H1 (cell line): Measurements from ENCODE around the gene NUP50. TPM values are rescaled to one million over a fixed set of nuclear protein-coding genes. Genes with fewer than 3 reads are reported as not detected.

Experiments used
- CTCF ChIA-PET: fragments of 300-600 bp; sonication (Branson Sonifier 250); formaldehyde crosslinking; loops from one replicate; lab custom pipeline; 2021; ENCODE audit not compliant: partially characterized antibody; lab: Charles Lee
- POLR2A ChIA-PET: fragments of 300-600 bp; sonication (Branson Sonifier 250); formaldehyde crosslinking; loops from one replicate; lab custom pipeline; 2021; ENCODE audit warnings: inconsistent platforms; ENCODE audit not compliant: partially characterized antibody; lab: Charles Lee
- DNase-seq, 2 experiments: peaks; one replicate each; pipeline versions ENCODE4 v3.0.0 to v3.0.0-alpha.2; 2010 to 2022; ENCODE audit warnings: low spot score in 2 of 2, low read depth in 1 of 2, mixed read lengths in 1 of 2
- FAIRE-seq: peaks from 2 replicates; lab custom pipeline; 2011; peaks lifted over from hg19 to GRCh38; lab: Jason Lieb, UNC
- H2AFZ ChIP-seq: 2 replicates; pipeline ENCODE4 v1.8.1; 2012; ENCODE audit warnings: low read length, inconsistent platforms
- H2AK5ac ChIP-seq: 2 replicates; pipeline ENCODE4 v1.6.1; 2013; ENCODE audit warnings: low read depth, low read length
- H2BK120ac ChIP-seq: replicated peaks from 2 replicates; pipeline ENCODE3; 2013; ENCODE audit warnings: low read depth, low read length, inconsistent platforms
- H2BK12ac ChIP-seq: 2 replicates; pipeline ENCODE4 v1.6.1; 2013; ENCODE audit warnings: low read depth, low read length
- H2BK15ac ChIP-seq: 2 replicates; pipeline ENCODE4 v1.6.1; 2013; ENCODE audit warnings: low read length
- H2BK20ac ChIP-seq: 2 replicates; pipeline ENCODE4 v1.6.1; 2013; ENCODE audit warnings: low read length
- H2BK5ac ChIP-seq: 2 replicates; pipeline ENCODE4 v1.6.1; 2013; ENCODE audit warnings: low read depth, low read length
- H3K14ac ChIP-seq: 2 replicates; pipeline ENCODE4 v1.6.1; 2013; ENCODE audit warnings: inconsistent platforms; ENCODE audit not compliant: insufficient read length
- H3K18ac ChIP-seq: 2 replicates; pipeline ENCODE4 v1.6.1; 2013; ENCODE audit warnings: low read length; ENCODE audit errors: extremely low read depth
- H3K23ac ChIP-seq: 2 replicates; pipeline ENCODE4 v1.6.1; 2013; ENCODE audit warnings: inconsistent platforms; ENCODE audit not compliant: insufficient read length
- H3K23me2 ChIP-seq: 2 replicates; pipeline ENCODE4 v1.6.1; 2013; ENCODE audit warnings: low read depth, low read length
- H3K27ac ChIP-seq: 2 replicates; pipeline ENCODE4 v1.6.1; 2011; ENCODE audit warnings: low read depth, low read length, inconsistent platforms
- H3K27me3 ChIP-seq, 4 experiments: replicated peaks in 1 of 4; 1 replicate in 1 of 4; 2 replicates in 3 of 4; pipeline versions ENCODE4 v1.6.1 to v1.8.1; 2011 to 2013; ENCODE audit warnings: low read length in 3 of 4, mild to moderate bottlenecking in 3 of 4, inconsistent platforms in 2 of 4, mixed read lengths in 2 of 4, moderate library complexity in 1 of 4; ENCODE audit not compliant: control insufficient read depth in 3 of 4, insufficient read depth in 3 of 4; ENCODE audit errors: extremely low read depth in 1 of 4
- H3K36me3 ChIP-seq, 4 experiments: 2 replicates each; pipeline versions ENCODE4 v1.6.1 to v1.8.1; 2011 to 2013; ENCODE audit warnings: mild to moderate bottlenecking in 4 of 4, low read length in 3 of 4, moderate library complexity in 2 of 4, control low read depth in 1 of 4, inconsistent platforms in 1 of 4; ENCODE audit not compliant: insufficient read depth in 4 of 4, control insufficient read depth in 2 of 4
- H3K4ac ChIP-seq: replicated peaks from 2 replicates; pipeline ENCODE3; 2013; ENCODE audit warnings: low read length, low read depth, mixed read lengths, inconsistent platforms; ENCODE audit not compliant: insufficient read length
- H3K4me1 ChIP-seq, 4 experiments: replicated peaks in 1 of 4; 1 replicate in 1 of 4; 2 replicates in 3 of 4; pipeline versions ENCODE4 v1.6.1 to v1.8.1; 2011 to 2013; ENCODE audit warnings: low read length in 3 of 4, inconsistent platforms in 2 of 4, mixed read lengths in 1 of 4; ENCODE audit not compliant: insufficient read depth in 4 of 4, control insufficient read depth in 3 of 4
- H3K4me2 ChIP-seq, 2 experiments: 2 replicates each; pipeline versions ENCODE4 v1.6.1 to v1.8.1; 2011 to 2013; ENCODE audit warnings: low read depth in 2 of 2, low read length in 2 of 2, control low read depth in 1 of 2, inconsistent platforms in 1 of 2, mild to moderate bottlenecking in 1 of 2; ENCODE audit not compliant: insufficient read depth in 1 of 2
- H3K4me3 ChIP-seq, 4 experiments: fragments of 200-600, 300-600 bp in 1 of 4; sonication (generic), shearing (Covaris generic), sonication (Bioruptor Twin) in 1 of 4; 2 replicates each; pipeline versions ENCODE4 v1.5.1 to v1.8.1; 2011 to 2016; ENCODE audit warnings: low read length in 4 of 4, low read depth in 3 of 4, control low read depth in 2 of 4, inconsistent platforms in 2 of 4, mild to moderate bottlenecking in 2 of 4, mixed read lengths in 1 of 4, moderate library complexity in 1 of 4; ENCODE audit not compliant: insufficient read depth in 2 of 4; ENCODE audit errors: extremely low read depth in 1 of 4
- H3K56ac ChIP-seq: replicated peaks from 2 replicates; pipeline ENCODE3; 2013; ENCODE audit warnings: low read depth, mild to moderate bottlenecking, mixed read lengths, low read length, inconsistent platforms; ENCODE audit not compliant: insufficient read length
- H3K79me1 ChIP-seq: 2 replicates; pipeline ENCODE4 v1.6.1; 2013; ENCODE audit warnings: low read depth, low read length, control low read depth
- H3K79me2 ChIP-seq, 2 experiments: 2 replicates each; pipeline versions ENCODE4 v1.6.1 to v1.8.1; 2012 to 2013; ENCODE audit warnings: low read length in 2 of 2, mild to moderate bottlenecking in 2 of 2, inconsistent platforms in 1 of 2; ENCODE audit not compliant: insufficient read depth in 2 of 2, control insufficient read depth in 1 of 2
- H3K9ac ChIP-seq, 4 experiments: replicated peaks in 1 of 4; 1 replicate in 1 of 4; 2 replicates in 3 of 4; pipeline versions ENCODE4 v1.6.1 to v1.8.1; 2011 to 2013; ENCODE audit warnings: low read depth in 3 of 4, low read length in 3 of 4, control low read depth in 2 of 4, mild to moderate bottlenecking in 2 of 4, moderate library complexity in 2 of 4, inconsistent platforms in 1 of 4; ENCODE audit errors: extremely low read depth in 1 of 4
- H3K9me3 ChIP-seq, 2 experiments: 2 replicates each; pipeline versions ENCODE4 v1.6.1 to v1.8.1; 2012 to 2013; ENCODE audit warnings: mild to moderate bottlenecking in 2 of 2, moderate library complexity in 2 of 2, control low read depth in 1 of 2, inconsistent platforms in 1 of 2, low read depth in 1 of 2, low read length in 1 of 2, mixed read lengths in 1 of 2; ENCODE audit not compliant: insufficient read depth in 2 of 2
- H4K20me1 ChIP-seq, 2 experiments: replicated peaks in 1 of 2; 2 replicates each; pipeline versions ENCODE3 to v1.8.1; 2011 to 2013; ENCODE audit warnings: inconsistent platforms in 2 of 2, low read length in 2 of 2, mild to moderate bottlenecking in 1 of 2; ENCODE audit not compliant: insufficient read depth in 2 of 2, control insufficient read depth in 1 of 2
- H4K5ac ChIP-seq: 2 replicates; pipeline ENCODE4 v1.6.1; 2013; ENCODE audit warnings: low read length, low read depth, mixed read lengths, inconsistent platforms; ENCODE audit not compliant: insufficient read length
- H4K8ac ChIP-seq: 2 replicates; pipeline ENCODE4 v1.8.0; 2013; ENCODE audit warnings: mild to moderate bottlenecking, moderate library complexity, low read length, inconsistent platforms; ENCODE audit not compliant: insufficient read depth; ENCODE audit errors: extremely low read depth
- H4K91ac ChIP-seq: replicated peaks from 2 replicates; pipeline ENCODE3; 2013; ENCODE audit warnings: low read length, mixed read lengths, inconsistent platforms; ENCODE audit not compliant: insufficient read length
- CEBPB ChIP-seq: IDR thresholded peaks from 2 replicates; pipeline ENCODE4 v1.6.1; 2012; ENCODE audit warnings: low read depth, low read length
- CTBP2 ChIP-seq: IDR thresholded peaks from 2 replicates; pipeline ENCODE4 v1.7.0; 2011; ENCODE audit warnings: borderline replicate concordance, mild to moderate bottlenecking, moderate library complexity, mixed read lengths, low read length; ENCODE audit not compliant: insufficient read depth, insufficient read length
- CTCF ChIP-seq, 3 experiments: IDR thresholded peaks; 1 replicate in 2 of 3; 2 replicates in 1 of 3; pipeline versions ENCODE4 v1.5.1 to v1.6.1; 2011; ENCODE audit warnings: low read length in 3 of 3, mild to moderate bottlenecking in 3 of 3, inconsistent platforms in 2 of 3, low read depth in 1 of 3, moderate library complexity in 1 of 3; ENCODE audit not compliant: insufficient read depth in 1 of 3; ENCODE audit errors: control extremely low read depth in 1 of 3
- EGR1 ChIP-seq: IDR thresholded peaks from 2 replicates; pipeline ENCODE4 v1.6.1; 2011; ENCODE audit warnings: low read depth, low read length, borderline replicate concordance
- EP300 ChIP-seq, 2 experiments: IDR thresholded peaks; 1 replicate in 1 of 2; 2 replicates in 1 of 2; pipeline ENCODE4 v1.6.1; 2011 to 2012; ENCODE audit warnings: low read depth in 2 of 2, low read length in 2 of 2, mild to moderate bottlenecking in 2 of 2, borderline replicate concordance in 1 of 2, inconsistent platforms in 1 of 2, moderate library complexity in 1 of 2
- JUN ChIP-seq: IDR thresholded peaks from 2 replicates; pipeline ENCODE4 v1.6.1; 2011; ENCODE audit warnings: low read depth, mild to moderate bottlenecking, improper control_type of control experiment, low read length
- KDM4A ChIP-seq: IDR thresholded peaks from one replicate; pipeline ENCODE4 v1.7.1; 2012; ENCODE audit warnings: low read depth, mild to moderate bottlenecking, moderate library complexity, low read length, inconsistent platforms; ENCODE audit not compliant: severe bottlenecking
- POLR2AphosphoS5 ChIP-seq: IDR thresholded peaks from 2 replicates; pipeline ENCODE4 v1.6.1; 2011; ENCODE audit warnings: low read depth, low read length
- TAF1 ChIP-seq: IDR thresholded peaks from 2 replicates; pipeline ENCODE4 v1.6.1; 2011; ENCODE audit warnings: mild to moderate bottlenecking, low read depth, low read length
- TEAD4 ChIP-seq: IDR thresholded peaks from 2 replicates; pipeline ENCODE4 v1.6.1; 2012; ENCODE audit warnings: low read depth, low read length, inconsistent platforms, mixed read lengths
- YY1 ChIP-seq: IDR thresholded peaks from 2 replicates; pipeline ENCODE4 v1.6.1; 2011; ENCODE audit warnings: low read depth, mild to moderate bottlenecking, low read length
- WGBS, 2 experiments: shearing (Covaris generic) in 1 of 2; methylation state at CpG; one replicate each; pipeline versions ENCODE4 v1.1.6 to v1.1.7; 2013 to 2015; ENCODE audit warnings: low lambda C conversion rate in 2 of 2, mixed read lengths in 2 of 2, inconsistent platforms in 1 of 2, low coverage in 1 of 2, missing lambda C conversion rate in 1 of 2; ENCODE audit not compliant: insufficient replicate concordance in 2 of 2, insufficient coverage in 1 of 2, insufficient read length in 1 of 2; ENCODE audit errors: extremely low coverage in 1 of 2, missing lambda C conversion rate in 1 of 2; 5-methylcytosine and 5-hydroxymethylcytosine counted together
- polyA plus RNA-seq, 7 experiments: library from polyadenylated mRNA; depleted of rRNA in 3 of 7; stranded (reverse) in 5 of 7; unstranded in 2 of 7; fragments of >200 nt in 5 of 7; fragments of 200-250 nt in 2 of 7; gene quantifications; 1 replicate in 5 of 7; 2 replicates in 1 of 7; 4 replicates in 1 of 7; pipeline versions ENCODE4 v1.2.1 to v1.2.3, GENCODE V29; 2011 to 2013; ENCODE audit warnings: missing spikeins in 2 of 7, mixed read lengths in 2 of 7
- total RNA-seq: library from RNA; stranded (reverse); fragmentation: NEBNext Ultra II Directional; extraction: Animal tissue kit (Norgen Biotek cat#: 25700); gene quantifications from 2 replicates; pipeline ENCODE4 v1.2.1, GENCODE V29; 2021

Gene NUP50
- total and polyA plus RNA-seq, 2 of the 8 experiments (the other 6 are each of a cell fraction or from before 2014, with no cell fraction given): 20.0 to 112 TPM

GRCh38 chr22:45136594-45136993 is 27.1 kb upstream of the NUP50 start:
- H3K4ac ChIP-seq: no peak overlapping the region
- H3K18ac ChIP-seq: no peak overlapping the region
- 91% methylated on average over 2 of the region's 2 CpGs; no CpG with 5 or more reads in 1 of the 2 experiments for WGBS, 2 experiments
- H2BK15ac ChIP-seq: no peak overlapping the region
- ChIA-PET CTCF (interaction anchor here (0.5 to 1.6 kb wide), 2 partner anchors 23 to 152 kb away, joined by 3 to 7 read pairs; no protein-coding TSS in a partner anchor), POLR2A (interaction anchor here (0.7 kb wide), 1 partner anchor 12 kb away, joined by 3 read pairs; no protein-coding TSS in a partner anchor)
- H2BK5ac ChIP-seq: no peak overlapping the region
- H3K27me3 ChIP-seq: no peaks in the 10 kb centered on the region
- H3K4me1 ChIP-seq: no peaks in the 10 kb centered on the region
- H3K79me2 ChIP-seq: no peaks in the 10 kb centered on the region
- no peak overlapping the region for H4K8ac ChIP-seq
- no peak overlapping the region for H3K14ac ChIP-seq
- no peak overlapping the region for H3K23ac ChIP-seq
- no peak overlapping the region for H3K4me3 ChIP-seq
- peaks cover 7 to 19% (median 12%) of the 10 kb centered on the region in 4 experiments; a peak in 7 of 8 replicates for H3K36me3 ChIP-seq
- H4K91ac ChIP-seq: no peak overlapping the region
- peaks cover 10 to 11% of the 10 kb centered on the region in 2 experiments; a peak in 3 of 4 replicates for H3K9me3 ChIP-seq
- DNase-seq: no peak
- no peak overlapping the region for H3K56ac ChIP-seq
- no peaks in the 10 kb centered on the region for H3K23me2 ChIP-seq
- H2AK5ac ChIP-seq: no peak overlapping the region
- H3K27ac ChIP-seq: no peak overlapping the region
- H2BK20ac ChIP-seq: no peak overlapping the region
- H3K9ac ChIP-seq: no peak overlapping the region
- H2BK120ac ChIP-seq: no peak overlapping the region
- H2BK12ac ChIP-seq: no peak overlapping the region
- no peak for FAIRE-seq
- no peak overlapping the region for H4K5ac ChIP-seq
- no peaks in the 10 kb centered on the region for H4K20me1 ChIP-seq
- no peak overlapping the region for H2AFZ ChIP-seq
- H3K4me2 ChIP-seq: no peak overlapping the region
- H3K79me1 ChIP-seq: no peaks in the 10 kb centered on the region
- no peak for TF ChIP-seq POLR2AphosphoS5
- TF ChIP-seq TEAD4: no peak
- no peak for TF ChIP-seq CTBP2
- TF ChIP-seq CTCF (IDR thresholded peaks at IDR 0.05; ENCODE audit: control extremely low read depth in 1 of 3, insufficient read depth in 1 of 3, low read depth in 1 of 3, low read length in 3 of 3): no peak
- TF ChIP-seq JUN: no peak
- no peak for TF ChIP-seq EP300 (IDR thresholded peaks at IDR 0.05; ENCODE audit: borderline replicate concordance in 1 of 2, low read depth in 2 of 2, low read length in 2 of 2)
- no peak for TF ChIP-seq EGR1
- TF ChIP-seq KDM4A: no peak
- no peak for TF ChIP-seq TAF1
- no peak for TF ChIP-seq CEBPB
- no peak for TF ChIP-seq YY1
